ENCODE data around the gene ZCCHC14. TPM values are rescaled to one million over a fixed set of nuclear protein-coding genes. Genes with fewer than 3 reads are reported as not detected.

ZCCHC14 gene
- total and polyA plus RNA-seq, 2 donors (not counting 1 experiment from before 2014, with no cell fraction given) = 0.70 to 4.4 TPM

- no peak for TF ChIP-seq CTCF (IDR thresholded peaks at IDR 0.05)
- no peak for TF ChIP-seq EZH2 (IDR thresholded peaks at IDR 0.05; ENCODE audit: borderline replicate concordance, insufficient read depth, low read depth, low read length, poor library complexity, severe bottlenecking)
- Histone ChIP-seq H3K27ac (ENCODE audit: low read length in 2 of 2) (no peak overlapping the region), H3K79me2 (ENCODE audit: control insufficient read depth, insufficient read depth, low read length) (no peaks in the 10 kb centered on the region), H2AFZ (ENCODE audit: insufficient read depth, low read depth, low read length, poor library complexity, severe bottlenecking) (no peak overlapping the region), H3K4me2 (replicated peaks; ENCODE audit: low read depth, low read length, poor library complexity, severe bottlenecking) (no peak overlapping the region), H3K27me3 (replicated peaks in 1 of 4; ENCODE audit: control extremely low read depth in 1 of 4, control insufficient read depth in 3 of 4, insufficient read depth in 4 of 4, low read length in 3 of 4) (no peaks in the 10 kb centered on the region), H3K4me1 (ENCODE audit: control insufficient read depth in 2 of 2, insufficient read depth in 2 of 2, low read length in 2 of 2) (peaks cover 3% of the 10 kb centered on the region in 2 donors), H3K4me3 (ENCODE audit: control extremely low read depth in 1 of 5, extremely low read depth in 1 of 5, insufficient read depth in 1 of 5, low read depth in 2 of 5, low read length in 4 of 5) (no peak overlapping the region), H3K36me3 (replicated peaks in 1 of 2; ENCODE audit: control extremely low read depth in 1 of 2, control insufficient read depth in 1 of 2, extremely low read depth in 1 of 2, insufficient read depth in 2 of 2, low read length in 1 of 2) (no peaks in the 10 kb centered on the region), H3K9me3 (ENCODE audit: control extremely low read depth in 1 of 3, control insufficient read depth in 2 of 3, insufficient read depth in 1 of 3, low read length in 2 of 3) (peaks cover 0 to 5% (median 0%) of the 10 kb centered on the region in 3 donors), H3K9ac (ENCODE audit: low read length) (no peak overlapping the region), H4K20me1 (ENCODE audit: control insufficient read depth, insufficient read depth, low read length, poor library complexity, severe bottlenecking) (no peaks in the 10 kb centered on the region)
- ChIA-PET POLR2A (interaction anchor here (0.6 kb wide), 1 partner anchor 282 kb away, joined by 6 read pairs; no protein-coding TSS in a partner anchor), CTCF (no interaction called here)
- H3K4me1 Mint-ChIP-seq = no peaks in the 10 kb centered on the region
- ATAC-seq (ENCODE audit: low read depth) (no peak), DNase-seq (no peak)
- no peak overlapping the region for H3K4me3 Mint-ChIP-seq
- peaks cover 2% of the 10 kb centered on the region for H3K27me3 Mint-ChIP-seq
- no peak overlapping the region for H3K27ac Mint-ChIP-seq
- intact Hi-C loops (cut with micrococcal nuclease) = no loop called here
- 96% methylated on average over 4 of the region's 10 CpGs for WGBS (ENCODE audit: insufficient coverage)
- no peaks in the 10 kb centered on the region for H3K9me3 Mint-ChIP-seq (ENCODE audit: insufficient read depth)
Measured at GRCh38 chr16:87439926-87440325, 52.9 kb downstream of the ZCCHC14 start.

GRCh38 chr16:87438611-87438985, 54.2 kb downstream of the ZCCHC14 start:
- Mint-ChIP-seq H3K27ac (no peak overlapping the region), H3K4me3 (no peak overlapping the region), H3K9me3 (ENCODE audit: insufficient read depth) (no peaks in the 10 kb centered on the region), H3K27me3 (peaks cover 3% of the 10 kb centered on the region), H3K4me1 (no peaks in the 10 kb centered on the region)
- Histone ChIP-seq H3K4me2 (replicated peaks; ENCODE audit: low read depth, low read length, poor library complexity, severe bottlenecking) (no peak overlapping the region), H3K79me2 (ENCODE audit: control insufficient read depth, insufficient read depth, low read length) (no peaks in the 10 kb centered on the region), H3K9me3 (ENCODE audit: control extremely low read depth in 1 of 3, control insufficient read depth in 2 of 3, insufficient read depth in 1 of 3, low read length in 2 of 3) (peaks cover 0 to 3% (median 0%) of the 10 kb centered on the region in 3 donors), H3K27me3 (replicated peaks in 1 of 4; ENCODE audit: control extremely low read depth in 1 of 4, control insufficient read depth in 3 of 4, insufficient read depth in 4 of 4, low read length in 3 of 4) (no peaks in the 10 kb centered on the region), H3K36me3 (replicated peaks in 1 of 2; ENCODE audit: control extremely low read depth in 1 of 2, control insufficient read depth in 1 of 2, extremely low read depth in 1 of 2, insufficient read depth in 2 of 2, low read length in 1 of 2) (no peaks in the 10 kb centered on the region), H3K4me1 (ENCODE audit: control insufficient read depth in 2 of 2, insufficient read depth in 2 of 2, low read length in 2 of 2) (peaks cover 3% of the 10 kb centered on the region in 2 donors), H2AFZ (ENCODE audit: insufficient read depth, low read depth, low read length, poor library complexity, severe bottlenecking) (no peak overlapping the region), H3K27ac (ENCODE audit: low read length in 2 of 2) (no peak overlapping the region), H3K4me3 (ENCODE audit: control extremely low read depth in 1 of 5, extremely low read depth in 1 of 5, insufficient read depth in 1 of 5, low read depth in 2 of 5, low read length in 4 of 5) (no peak overlapping the region), H3K9ac (ENCODE audit: low read length) (no peak overlapping the region), H4K20me1 (ENCODE audit: control insufficient read depth, insufficient read depth, low read length, poor library complexity, severe bottlenecking) (no peaks in the 10 kb centered on the region)
- POLR2A ChIA-PET = no interaction called here
- no peak for TF ChIP-seq CTCF (IDR thresholded peaks at IDR 0.05)
- TF ChIP-seq EZH2 (IDR thresholded peaks at IDR 0.05; ENCODE audit: borderline replicate concordance, insufficient read depth, low read depth, low read length, poor library complexity, severe bottlenecking) = no peak
- ATAC-seq (ENCODE audit: low read depth) = no peak
- CTCF ChIA-PET = no interaction called here
- no peak for DNase-seq
- WGBS (ENCODE audit: insufficient coverage) = 92% methylated on average over 8 of the region's 9 CpGs
- intact Hi-C loops (cut with micrococcal nuclease) = no loop called here

All from B cell (primary cell).